MCF 10A (cell line): Measurements from ENCODE around the gene ARVCF. TPM values are rescaled to one million over a fixed set of nuclear protein-coding genes. Genes with fewer than 3 reads are reported as not detected.

ENCODE experiments used
- BruUV-seq: library from RNA; stranded (reverse); fragments of 400-500 nt; replicated peaks from 2 replicates; lab custom pipeline; 2021; lab: Mats Ljungman, UMichigan
- CTCF ChIA-PET: fragments of 300-600 bp; sonication (Branson Sonifier 250); formaldehyde crosslinking; extraction: SDS; loops from one replicate; lab custom pipeline; 2021; ENCODE audit warnings: antibody characterized with exemption, inconsistent platforms; lab: Yijun Ruan, JAX
- POLR2A ChIA-PET: fragments of 300-600, 350-650 bp; sonication (Branson Sonifier 250); formaldehyde crosslinking; extraction: SDS; loops from one replicate; lab custom pipeline; 2020; ENCODE audit warnings: antibody characterized with exemption, inconsistent platforms; lab: Yijun Ruan, JAX
- DNase-seq: peaks from one replicate; pipeline ENCODE4 v3.0.0-alpha.2; 2018; ENCODE audit not compliant: unreplicated experiment
- H3K27ac Mint-ChIP-seq: one replicate; pipeline ENCODE4 v1.8.0; 2022; ENCODE audit warnings: mild to moderate bottlenecking, low read depth, mixed read lengths; ENCODE audit not compliant: unreplicated experiment
- H3K27me3 Mint-ChIP-seq: one replicate; pipeline ENCODE4 v1.8.0; 2022; ENCODE audit warnings: mixed read lengths; ENCODE audit not compliant: insufficient read depth, unreplicated experiment
- H3K36me3 Mint-ChIP-seq: one replicate; pipeline ENCODE4 v1.8.0; 2022; ENCODE audit warnings: mild to moderate bottlenecking, moderate library complexity, mixed read lengths; ENCODE audit not compliant: insufficient read depth, unreplicated experiment
- H3K4me1 Mint-ChIP-seq: one replicate; pipeline ENCODE4 v1.8.0; 2022; ENCODE audit warnings: mixed read lengths; ENCODE audit not compliant: insufficient read depth, unreplicated experiment
- H3K4me3 Mint-ChIP-seq: one replicate; pipeline ENCODE4 v1.8.0; 2022; ENCODE audit warnings: mild to moderate bottlenecking, moderate library complexity, mixed read lengths; ENCODE audit not compliant: unreplicated experiment
- H3K9me3 Mint-ChIP-seq: one replicate; pipeline ENCODE4 v1.8.0; 2022; ENCODE audit warnings: mixed read lengths; ENCODE audit not compliant: unreplicated experiment
- intact Hi-C: fragments of 100-400 bp; cut with micrococcal nuclease; formaldehyde crosslinking; loops from 2 replicates; pipeline ENCODE4 v1.14.1; 2022
- total RNA-seq: library from RNA; stranded (reverse); gene quantifications from 2 replicates; pipeline ENCODE4 v1.2.3, GENCODE V29; 2022
- TF ChIP-seq, protein P1 (sequence below): fragments of 200-600 bp; IDR thresholded peaks from one replicate; pipeline ENCODE4 v1.8.0; 2022; ENCODE audit warnings: antibody characterized with exemption, mild to moderate bottlenecking; ENCODE audit not compliant: unreplicated experiment

The ARVCF gene
- total RNA-seq, 1 experiment from 2014 or later = 7.5 TPM

DNA sequence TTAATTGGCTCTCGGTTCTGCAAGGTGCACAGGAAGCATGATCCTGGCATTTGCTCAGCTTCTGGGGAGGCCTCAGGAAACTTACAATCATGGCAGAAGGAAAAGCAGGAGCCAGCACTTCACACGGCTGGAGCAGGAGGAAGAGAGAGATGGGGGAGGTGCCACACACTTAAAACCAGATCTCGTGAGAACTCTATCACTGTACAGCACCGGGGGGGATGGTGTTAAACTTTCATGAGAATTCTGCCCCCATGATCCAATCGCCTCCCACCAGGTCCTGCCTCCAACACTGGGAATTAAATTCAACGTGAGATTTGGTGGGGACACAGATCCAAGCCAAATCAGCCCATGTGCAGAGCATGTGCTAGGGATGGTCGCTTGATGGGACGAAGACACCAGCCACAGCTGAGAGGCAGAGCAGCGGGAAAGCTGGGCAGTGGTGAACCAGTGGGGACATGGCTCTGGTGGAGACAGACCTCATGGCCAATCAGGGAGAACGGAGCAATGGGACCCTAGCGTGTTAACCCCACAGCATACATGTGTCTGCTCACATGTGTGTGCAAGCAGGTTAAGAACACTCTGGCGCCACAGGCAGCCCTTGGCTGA, 10.5 kb upstream of the ARVCF start:
- Mint-ChIP-seq H3K9me3 (no peaks in the 10 kb centered on the region), H3K27me3 (no peaks in the 10 kb centered on the region), H3K36me3 (peaks cover 9% of the 10 kb centered on the region), H3K4me3 (no peak overlapping the region), H3K27ac (no peak overlapping the region), H3K4me1 (peaks cover 2% of the 10 kb centered on the region)
- TF ChIP-seq, protein P1, sequence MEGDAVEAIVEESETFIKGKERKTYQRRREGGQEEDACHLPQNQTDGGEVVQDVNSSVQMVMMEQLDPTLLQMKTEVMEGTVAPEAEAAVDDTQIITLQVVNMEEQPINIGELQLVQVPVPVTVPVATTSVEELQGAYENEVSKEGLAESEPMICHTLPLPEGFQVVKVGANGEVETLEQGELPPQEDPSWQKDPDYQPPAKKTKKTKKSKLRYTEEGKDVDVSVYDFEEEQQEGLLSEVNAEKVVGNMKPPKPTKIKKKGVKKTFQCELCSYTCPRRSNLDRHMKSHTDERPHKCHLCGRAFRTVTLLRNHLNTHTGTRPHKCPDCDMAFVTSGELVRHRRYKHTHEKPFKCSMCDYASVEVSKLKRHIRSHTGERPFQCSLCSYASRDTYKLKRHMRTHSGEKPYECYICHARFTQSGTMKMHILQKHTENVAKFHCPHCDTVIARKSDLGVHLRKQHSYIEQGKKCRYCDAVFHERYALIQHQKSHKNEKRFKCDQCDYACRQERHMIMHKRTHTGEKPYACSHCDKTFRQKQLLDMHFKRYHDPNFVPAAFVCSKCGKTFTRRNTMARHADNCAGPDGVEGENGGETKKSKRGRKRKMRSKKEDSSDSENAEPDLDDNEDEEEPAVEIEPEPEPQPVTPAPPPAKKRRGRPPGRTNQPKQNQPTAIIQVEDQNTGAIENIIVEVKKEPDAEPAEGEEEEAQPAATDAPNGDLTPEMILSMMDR = no peak
- POLR2A ChIA-PET = no interaction called here
- CTCF ChIA-PET = interaction anchor here (0.6 to 1.3 kb wide), 5 partner anchors 21 to 56 kb away, joined by 3 to 4 read pairs (median 3); no protein-coding TSS in a partner anchor
- intact Hi-C loops = no loop called here
- BruUV-seq = no TSS peak
- DNase-seq = no peak

DNA sequence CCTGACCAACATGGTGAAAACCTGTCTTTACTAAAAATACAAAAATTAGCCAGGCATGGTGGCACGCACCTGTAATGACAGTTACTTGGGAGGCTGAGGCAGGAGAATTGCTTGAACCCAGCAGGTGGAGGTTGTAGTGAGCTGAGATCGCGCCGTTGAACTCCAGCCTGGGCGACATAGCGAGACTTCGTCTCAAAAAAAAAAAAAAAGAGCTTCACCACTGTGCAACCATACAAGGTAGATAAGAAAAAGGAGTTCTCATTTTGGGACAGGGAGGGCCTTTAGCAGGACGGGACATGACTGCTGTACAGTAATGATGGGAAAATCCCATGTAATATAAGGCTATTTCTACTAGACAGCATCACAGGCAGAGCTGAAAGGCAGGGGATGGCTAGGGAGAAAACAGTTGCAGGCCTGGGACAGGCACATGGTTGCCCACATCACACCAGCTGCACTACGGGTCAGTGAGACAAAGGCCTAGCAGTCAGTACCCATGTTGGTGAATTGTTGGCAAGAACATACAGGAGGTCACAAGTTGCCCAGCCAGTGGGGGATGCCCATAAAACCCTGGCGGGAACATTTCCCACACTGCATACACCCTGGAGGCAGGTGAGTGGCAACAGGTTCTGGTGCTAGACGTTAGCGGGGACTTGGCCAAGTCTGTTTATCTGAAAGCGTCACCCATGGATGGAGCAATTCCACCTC, 9.7 kb upstream of the ARVCF start:
- Mint-ChIP-seq H3K4me1 (peaks cover 8% of the 10 kb centered on the region), H3K36me3 (peaks cover 9% of the 10 kb centered on the region), H3K27ac (no peak overlapping the region), H3K4me3 (no peak overlapping the region), H3K27me3 (no peaks in the 10 kb centered on the region), H3K9me3 (no peaks in the 10 kb centered on the region)
- BruUV-seq = no TSS peak
- TF ChIP-seq, protein P1 = no peak
- ChIA-PET CTCF (interaction anchor here (1.0 to 1.3 kb wide), 3 partner anchors 36 to 55 kb away, joined by 3 to 4 read pairs (median 3); no protein-coding TSS in a partner anchor), POLR2A (no interaction called here)
- intact Hi-C loops = no loop called here
- DNase-seq = no peak

DNA sequence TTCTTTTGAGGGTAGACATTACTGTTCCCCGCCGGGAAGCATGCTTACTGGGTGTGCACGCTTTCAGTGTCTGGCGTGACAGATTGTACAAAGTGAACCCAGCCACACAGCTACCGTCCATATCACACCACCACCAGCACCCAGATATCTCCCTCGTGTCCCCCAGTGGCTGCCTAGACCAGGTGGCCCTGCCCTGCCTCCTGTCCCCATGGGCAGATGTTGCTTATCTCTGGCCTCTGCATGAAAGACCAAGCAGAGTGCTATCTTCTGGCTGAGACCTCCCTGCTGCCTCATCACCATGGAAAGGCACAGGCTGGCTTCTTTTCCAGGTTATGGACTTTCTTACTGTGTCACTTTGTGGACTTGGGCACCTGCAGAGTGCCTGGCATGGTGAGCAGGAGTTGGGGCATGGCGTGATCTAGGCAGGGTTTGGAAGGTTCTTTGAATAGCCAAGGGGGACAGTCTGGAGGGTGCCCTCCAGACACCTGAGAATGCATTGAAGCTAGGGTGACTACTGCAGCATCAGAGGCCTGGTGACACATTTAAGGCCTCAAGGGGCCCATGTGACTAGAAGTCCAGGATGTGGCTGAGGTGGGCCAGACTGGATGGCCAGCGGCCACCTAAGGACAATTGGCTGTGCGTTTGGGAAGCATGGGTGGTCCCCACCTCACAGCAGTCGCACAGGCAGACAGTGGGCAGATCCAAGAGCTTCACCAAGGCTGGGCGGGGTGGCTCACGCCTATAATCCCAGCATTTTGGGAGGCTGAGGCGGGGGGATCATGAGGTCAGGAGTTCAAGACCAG, 9.0 kb upstream of the ARVCF start:
- ChIA-PET POLR2A (no interaction called here), CTCF (interaction anchor here (1.0 to 1.3 kb wide), 3 partner anchors 35 to 54 kb away, joined by 3 to 4 read pairs (median 3); no protein-coding TSS in a partner anchor)
- no TSS peak for BruUV-seq
- H3K4me3 Mint-ChIP-seq = no peak overlapping the region
- H3K27ac Mint-ChIP-seq = no peak overlapping the region
- intact Hi-C loops = no loop called here
- no peak for DNase-seq
- H3K9me3 Mint-ChIP-seq = no peaks in the 10 kb centered on the region
- TF ChIP-seq, protein P1 = no peak
- H3K4me1 Mint-ChIP-seq = peaks cover 9% of the 10 kb centered on the region
- peaks cover 10% of the 10 kb centered on the region for H3K36me3 Mint-ChIP-seq
- no peaks in the 10 kb centered on the region for H3K27me3 Mint-ChIP-seq
